Chondrocyte (in vitro differentiated cells): ENCODE results near the gene SGMS1. TPM values are rescaled to one million over a fixed set of nuclear protein-coding genes. Genes with fewer than 3 reads are reported as not detected.

Source experiments
- DNase-seq: peaks from one replicate; pipeline ENCODE4 v3.0.0; 2021; ENCODE audit warnings: mixed read lengths, low spot score
- H3K27ac Mint-ChIP-seq: one replicate; pipeline ENCODE4 v1.8.0; 2021; ENCODE audit warnings: mild to moderate bottlenecking, moderate library complexity, mixed read lengths; ENCODE audit not compliant: unreplicated experiment
- H3K27me3 Mint-ChIP-seq: 2 replicates; pipeline ENCODE4 v1.8.0; 2021; ENCODE audit warnings: low read depth, mixed read lengths
- H3K36me3 Mint-ChIP-seq: 2 replicates; pipeline ENCODE4 v1.8.0; 2021; ENCODE audit warnings: low read depth, mixed read lengths
- H3K4me1 Mint-ChIP-seq: 2 replicates; pipeline ENCODE4 v1.8.0; 2021; ENCODE audit warnings: low read depth, mild to moderate bottlenecking, mixed read lengths
- H3K4me3 Mint-ChIP-seq: one replicate; pipeline ENCODE4 v1.8.0; 2021; ENCODE audit warnings: mild to moderate bottlenecking, moderate library complexity, mixed read lengths; ENCODE audit not compliant: unreplicated experiment
- H3K9me3 Mint-ChIP-seq: 2 replicates; pipeline ENCODE4 v1.8.0; 2021; ENCODE audit warnings: low read depth, mixed read lengths
- CTCF ChIP-seq: fragments of 200-600 bp; sonication (generic); IDR thresholded peaks from 2 replicates; pipeline ENCODE4 v1.5.0; 2021; ENCODE audit warnings: antibody characterized with exemption, mild to moderate bottlenecking, moderate library complexity
- total RNA-seq: library from RNA; stranded (reverse); gene quantifications from 3 replicates; pipeline ENCODE4 v1.2.1, GENCODE V29; 2021

The SGMS1 gene
- total RNA-seq, 1 donor from 2014 or later, result 27.1 TPM

- no peak for TF ChIP-seq CTCF
- Mint-ChIP-seq H3K4me1 (peaks cover 10% of the 10 kb centered on the region), H3K27ac (no peak overlapping the region), H3K36me3 (peaks cover 2% of the 10 kb centered on the region), H3K27me3 (no peaks in the 10 kb centered on the region), H3K4me3 (no peak overlapping the region), H3K9me3 (no peaks in the 10 kb centered on the region)
- no peak for DNase-seq
Measured at GRCh38 chr10:50567384-50567783, 56.4 kb downstream of the SGMS1 start.

GRCh38 chr10:50566150-50566549 is 57.6 kb downstream of the SGMS1 start:
- H3K9me3 Mint-ChIP-seq, result no peaks in the 10 kb centered on the region
- no peak overlapping the region for H3K4me3 Mint-ChIP-seq
- DNase-seq, result no peak
- H3K36me3 Mint-ChIP-seq, result peaks cover 2% of the 10 kb centered on the region
- TF ChIP-seq CTCF, result no peak
- H3K27ac Mint-ChIP-seq, result no peak overlapping the region
- H3K27me3 Mint-ChIP-seq, result no peaks in the 10 kb centered on the region
- H3K4me1 Mint-ChIP-seq, result peaks cover 14% of the 10 kb centered on the region

- no peak for TF ChIP-seq CTCF
- peaks cover 19% of the 10 kb centered on the region for H3K4me1 Mint-ChIP-seq
- H3K27ac Mint-ChIP-seq, result no peak overlapping the region
- no peak for DNase-seq
- no peak overlapping the region for H3K4me3 Mint-ChIP-seq
- H3K9me3 Mint-ChIP-seq, result no peaks in the 10 kb centered on the region
- peaks cover 2% of the 10 kb centered on the region for H3K36me3 Mint-ChIP-seq
- no peaks in the 10 kb centered on the region for H3K27me3 Mint-ChIP-seq
Measured at GRCh38 chr10:50565301-50566083, 58.3 kb downstream of the SGMS1 start.

GRCh38 chr10:50563906-50564305 is 59.9 kb downstream of the SGMS1 start:
- no peak for DNase-seq
- no peak for TF ChIP-seq CTCF
- Mint-ChIP-seq H3K4me3 (no peak overlapping the region), H3K36me3 (peaks cover 2% of the 10 kb centered on the region), H3K4me1 (peaks cover 27% of the 10 kb centered on the region), H3K27ac (no peak overlapping the region), H3K27me3 (no peaks in the 10 kb centered on the region), H3K9me3 (no peaks in the 10 kb centered on the region)

GRCh38 chr10:50561816-50562215 is 61.9 kb downstream of the SGMS1 start:
- no peaks in the 10 kb centered on the region for H3K27me3 Mint-ChIP-seq
- no peaks in the 10 kb centered on the region for H3K36me3 Mint-ChIP-seq
- DNase-seq, result no peak
- H3K4me3 Mint-ChIP-seq, result no peak overlapping the region
- H3K4me1 Mint-ChIP-seq, result peaks cover 27% of the 10 kb centered on the region
- peak overlapping the region; percentile 77 for H3K27ac Mint-ChIP-seq
- no peaks in the 10 kb centered on the region for H3K9me3 Mint-ChIP-seq
- peak; percentile 72 for TF ChIP-seq CTCF
